LoVo (cell line): ENCODE results near the gene ZNF12.
"Not testable (repeated sequence)": the region's sequence is repeated elsewhere in the genome, so short reads cannot be mapped to it uniquely, and the experiment has no call there.

Source experiments
- DNase-seq: peaks from one replicate; pipeline ENCODE4 v3.0.0-alpha.2; 2016; ENCODE audit warnings: low spot score

The ZNF12 gene

DNA sequence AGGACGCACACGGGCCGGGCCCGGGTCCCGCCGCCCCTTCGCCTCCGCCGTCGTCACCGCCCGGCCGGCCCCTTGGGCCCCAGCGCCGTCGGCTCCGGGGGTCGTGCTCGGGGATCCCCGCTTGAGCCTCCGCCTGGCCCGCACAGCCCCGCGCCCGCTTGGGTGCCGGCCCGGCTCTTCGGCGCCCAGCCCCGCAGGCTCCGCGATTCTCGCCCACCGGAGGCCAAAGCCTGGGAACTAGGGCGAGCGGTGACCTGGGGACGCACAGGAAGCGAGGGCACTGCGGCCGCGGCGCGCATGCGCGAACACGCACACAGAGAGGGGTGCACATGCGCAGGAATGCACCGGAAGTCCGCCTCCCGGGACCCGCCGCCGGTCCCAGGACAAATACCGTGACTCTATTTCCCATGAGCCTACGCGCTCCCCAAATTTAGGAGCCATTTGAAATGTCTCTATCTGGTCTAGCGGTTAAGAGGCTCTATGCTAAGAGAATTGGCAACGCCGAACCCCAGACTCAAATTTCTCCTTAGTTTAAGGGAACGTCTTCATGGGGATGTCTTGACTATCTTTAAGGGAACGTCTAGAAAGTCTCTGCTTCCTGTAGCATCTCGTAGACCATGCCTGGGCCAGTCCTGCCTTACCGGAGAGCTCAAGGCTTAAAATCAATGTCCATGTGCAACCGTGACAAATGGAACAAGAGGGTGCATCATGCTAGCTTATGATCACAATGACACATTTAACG lies at the start of gene ZNF12:
ZNF12 (minus strand) TSS at position 282 of the 742 bp plus-strand sequence. CDS start 1,774 bp downstream, outside the sequence.
- peak; percentile 99 for DNase-seq

- not testable (repeated sequence) for DNase-seq
Measured at GRCh38 chr7:6753964-6754363, 47.2 kb upstream of the ZNF12 start, which contains the start of gene RSPH10B2. Gene RSPH10B2 (plus strand): TSS chr7:6754103. CDS start chr7:6757678, 3,575 bp downstream.

DNA sequence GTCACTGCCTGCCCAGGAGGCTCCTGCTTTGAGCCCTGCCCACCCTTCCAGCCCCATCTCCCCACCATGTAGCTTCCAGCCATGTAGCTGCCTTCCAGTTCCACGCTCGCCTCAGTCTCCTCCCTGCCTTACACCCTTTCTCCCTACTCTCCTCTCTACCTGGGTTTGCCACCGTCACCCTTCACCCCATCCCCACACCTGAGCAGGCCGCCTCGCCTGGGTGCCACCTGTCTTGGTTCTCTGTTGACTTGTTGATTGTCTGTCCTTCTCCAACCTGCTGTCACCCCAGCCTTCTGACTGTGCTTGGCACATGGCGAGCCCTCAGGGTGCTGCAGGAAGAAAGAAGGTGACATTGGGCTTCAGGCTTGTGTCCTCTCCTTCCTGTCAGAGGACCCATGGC lies 43.4 kb upstream of the ZNF12 start:
- not testable (repeated sequence) for DNase-seq

- DNase-seq: not testable (repeated sequence)
Measured at GRCh38 chr7:6749335-6749734, 42.6 kb upstream of the ZNF12 start.

DNA sequence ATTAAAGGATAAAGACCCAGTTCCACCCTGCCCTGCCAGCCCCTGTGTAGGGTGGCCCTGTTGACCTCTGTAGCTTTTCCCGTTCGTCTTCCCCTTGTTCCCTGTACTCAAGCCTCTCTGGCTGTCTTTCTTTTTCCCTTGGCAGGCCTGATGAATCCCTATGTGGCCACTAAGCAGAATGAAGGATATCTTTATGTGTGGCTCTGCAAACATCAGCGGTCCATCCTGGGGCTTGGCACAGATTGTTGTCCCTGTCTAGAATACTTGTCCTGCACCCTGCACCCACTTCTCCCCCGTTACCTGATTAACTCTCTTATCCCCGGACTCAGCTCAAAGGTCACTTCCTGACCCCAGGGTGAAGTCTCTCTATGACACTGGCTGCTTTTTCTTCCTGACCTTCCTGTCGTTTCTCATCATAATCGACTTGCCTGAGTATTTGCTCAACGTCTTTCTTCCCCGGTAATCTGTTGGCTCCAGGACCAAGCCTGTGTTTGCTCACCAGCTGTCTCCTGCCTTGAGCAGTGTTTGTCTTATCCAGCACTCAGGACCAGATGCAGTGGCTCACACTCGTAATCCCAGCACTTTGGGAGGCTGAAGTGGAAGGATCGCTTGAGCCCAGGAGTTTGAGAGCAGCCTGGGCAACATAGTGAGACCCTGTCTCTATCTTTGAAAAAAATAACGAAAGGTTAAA lies 37.8 kb upstream of the ZNF12 start:
- DNase-seq: not testable (repeated sequence)

GRCh38 chr7:6738415-6738814 lies 31.7 kb upstream of the ZNF12 start:
- DNase-seq: not testable (repeated sequence)

DNA sequence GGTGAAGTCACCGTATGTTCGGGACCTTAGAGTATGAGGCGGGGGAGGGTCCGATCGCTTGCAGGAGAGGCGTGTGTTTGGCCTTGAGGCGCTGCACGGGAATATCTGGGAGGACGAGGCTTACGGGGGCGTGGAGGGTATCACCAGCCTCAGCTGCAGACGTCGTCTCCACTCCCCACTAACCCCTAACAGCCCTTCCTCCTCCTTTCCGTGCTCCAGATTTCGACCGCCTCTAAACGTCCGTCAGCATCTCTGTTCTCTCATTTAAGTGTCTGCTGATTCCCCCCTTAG lies 23.5 kb upstream of the ZNF12 start:
- DNase-seq: no peak

DNA sequence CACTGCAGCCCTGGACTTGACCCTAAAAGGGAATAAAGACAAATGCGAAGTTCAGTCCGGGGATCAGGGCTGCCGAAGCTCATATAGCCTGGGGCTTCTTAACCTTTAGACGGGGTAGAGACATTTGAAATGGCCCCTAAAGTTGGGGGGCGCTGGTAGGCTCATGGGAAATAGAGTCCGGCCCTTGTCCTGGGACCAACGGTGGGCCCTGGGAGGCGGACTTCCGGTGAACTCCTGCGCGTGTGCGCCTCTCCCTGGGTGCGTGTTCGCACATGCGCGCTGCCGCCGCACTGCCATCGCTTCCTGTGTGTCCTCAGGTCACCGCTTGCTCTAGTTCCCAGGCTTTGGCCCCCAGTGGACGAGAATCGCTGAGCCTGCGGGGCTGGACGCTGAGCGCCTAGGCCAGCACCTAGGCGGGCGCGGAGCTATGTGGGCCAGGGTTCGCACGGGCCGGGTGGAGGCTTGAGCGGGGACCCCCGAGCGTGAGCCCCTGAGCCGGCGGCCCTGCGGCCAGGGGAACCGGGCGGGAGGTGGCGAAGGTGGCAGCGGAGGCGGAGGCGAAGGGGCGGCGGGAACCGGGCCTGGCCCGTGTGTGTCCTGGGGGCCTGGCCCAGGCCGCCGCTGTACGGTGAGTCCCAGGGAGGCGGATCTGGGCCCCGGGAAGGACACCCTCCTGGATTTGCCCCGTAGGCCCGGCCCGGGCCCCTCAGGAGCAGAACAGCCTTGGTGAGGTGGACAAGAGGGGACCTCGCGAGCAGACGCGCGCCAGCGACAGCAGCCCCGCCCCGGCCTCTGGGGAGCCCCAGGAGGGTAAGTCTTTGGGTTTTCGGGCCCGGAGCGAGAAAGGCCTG lies 23.0 kb upstream of the ZNF12 start:
- peak; percentile 97 for DNase-seq

DNA sequence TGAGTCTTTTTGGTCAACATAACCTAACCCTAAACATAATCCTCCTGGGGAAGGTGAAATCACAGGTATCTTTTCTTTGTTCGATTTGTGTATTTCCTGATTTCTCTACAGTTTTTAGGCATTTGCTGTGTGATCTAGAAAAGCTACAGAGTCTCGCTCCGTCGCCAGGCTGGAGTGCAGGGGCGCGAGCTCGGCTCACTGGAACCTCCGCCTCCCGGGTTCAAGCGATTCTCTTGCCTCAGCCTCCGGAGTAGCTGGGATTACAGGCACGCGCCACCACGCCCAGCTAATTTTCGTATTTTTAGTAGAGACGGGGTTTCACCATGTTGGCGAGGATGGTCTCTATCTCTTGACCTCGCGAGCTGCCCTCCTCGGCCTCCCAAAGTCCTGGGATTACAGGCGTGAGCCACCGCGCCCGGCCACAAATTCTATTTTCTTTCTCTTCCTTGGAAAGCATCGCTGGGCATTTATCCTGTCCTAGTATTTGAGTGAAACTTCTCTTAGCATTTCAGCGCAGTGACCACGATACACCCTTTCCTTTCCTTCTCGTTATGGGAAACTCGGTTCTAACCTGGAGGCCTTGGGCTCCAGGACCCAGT lies 22.2 kb upstream of the ZNF12 start:
- DNase-seq: not testable (repeated sequence)

DNA sequence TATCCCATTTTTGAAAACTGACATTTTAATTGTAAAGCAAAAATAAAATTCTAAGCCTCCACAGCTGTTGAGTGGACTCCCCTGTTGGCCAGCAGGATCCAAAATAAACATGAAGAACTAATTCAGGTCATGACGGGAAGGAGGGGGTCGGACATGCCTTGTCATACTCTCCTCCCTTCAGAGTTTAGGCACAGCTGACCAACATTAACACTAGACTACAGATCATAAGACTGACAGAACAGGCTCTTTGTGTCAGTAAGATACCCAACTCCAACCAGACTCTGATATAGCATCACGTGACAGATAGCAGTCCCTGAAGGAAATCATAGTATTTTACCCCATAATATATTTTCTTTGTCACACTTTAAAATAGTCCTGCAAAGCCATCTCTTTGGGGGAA lies 20.9 kb upstream of the ZNF12 start:
- no peak for DNase-seq

DNA sequence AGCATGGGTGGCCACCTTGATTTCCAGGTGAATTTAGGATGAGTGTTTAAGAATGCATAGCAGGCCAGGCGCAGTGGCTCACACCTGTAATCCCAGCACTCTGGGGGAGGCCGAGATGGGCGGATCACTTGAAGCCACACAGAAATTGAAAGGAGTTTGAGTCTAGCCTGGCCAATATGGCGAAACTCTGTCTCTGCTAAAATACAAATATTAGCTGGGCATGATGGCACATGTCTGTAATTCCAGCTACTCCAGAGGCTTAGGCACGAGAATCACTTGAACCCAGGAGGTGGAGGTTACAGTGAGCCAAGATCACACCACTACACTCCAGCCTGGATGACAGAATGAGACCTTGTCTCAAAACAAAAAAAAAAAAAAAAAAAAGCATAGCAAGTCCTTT lies 19.6 kb upstream of the ZNF12 start:
- not testable (repeated sequence) for DNase-seq

GRCh38 chr7:6725003-6725402 lies 18.3 kb upstream of the ZNF12 start:
- DNase-seq: no peak

GRCh38 chr7:6724351-6724750 lies 17.6 kb upstream of the ZNF12 start:
- DNase-seq: not testable (repeated sequence)

DNA sequence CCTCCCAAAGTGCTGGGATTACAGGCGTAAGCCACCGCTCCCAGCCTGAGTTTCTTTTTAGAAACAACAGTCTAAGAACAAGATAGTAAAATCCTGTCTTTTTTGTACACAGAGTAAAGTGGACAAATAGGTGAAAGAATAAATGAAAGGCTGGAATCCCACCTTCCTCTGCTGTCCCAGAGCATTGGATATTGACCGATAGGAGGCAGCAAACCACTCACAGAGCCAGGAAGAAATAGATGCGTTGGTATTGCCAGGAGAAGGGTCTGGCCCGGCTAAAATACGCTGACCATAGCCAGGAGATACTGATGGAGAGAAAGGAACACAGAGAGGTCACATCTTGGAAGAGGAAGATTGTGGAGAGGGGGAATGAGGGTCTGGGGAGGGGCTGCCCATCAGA lies 11.4 kb upstream of the ZNF12 start:
- no peak for DNase-seq

GRCh38 chr7:6715898-6716297 lies 9.2 kb upstream of the ZNF12 start:
- not testable (repeated sequence) for DNase-seq

GRCh38 chr7:6714360-6714759 lies 7.6 kb upstream of the ZNF12 start:
- no peak for DNase-seq

- DNase-seq: no peak
Measured at GRCh38 chr7:6709808-6710207, 3.1 kb upstream of the ZNF12 start.

DNA sequence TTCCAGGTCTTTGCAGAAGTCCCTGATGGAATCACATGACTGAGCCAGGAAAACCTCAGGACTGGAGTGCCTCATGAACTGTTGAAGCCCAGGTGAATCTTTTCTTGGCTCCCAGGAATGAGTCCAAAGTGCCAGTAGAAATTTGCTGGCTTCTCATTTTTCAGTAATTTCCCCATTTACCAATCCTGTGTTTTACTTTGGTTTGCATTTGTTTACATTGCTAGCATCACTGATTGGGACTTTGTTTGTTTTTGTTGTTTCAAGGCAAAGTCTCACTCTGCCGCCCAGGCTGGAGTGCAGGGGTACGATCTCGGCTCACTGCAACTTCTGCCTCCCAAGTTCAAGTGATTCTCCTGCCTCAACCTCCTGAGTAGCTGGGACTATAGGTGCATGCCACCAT lies 1.6 kb upstream of the ZNF12 start:
- DNase-seq: no peak

- DNase-seq: peak; percentile 11
Measured at GRCh38 chr7:6705959-6706665, 635 bp downstream of the ZNF12 start.

- no peak for DNase-seq
Measured at GRCh38 chr7:6701860-6702259, 4.9 kb downstream of the ZNF12 start.

DNA sequence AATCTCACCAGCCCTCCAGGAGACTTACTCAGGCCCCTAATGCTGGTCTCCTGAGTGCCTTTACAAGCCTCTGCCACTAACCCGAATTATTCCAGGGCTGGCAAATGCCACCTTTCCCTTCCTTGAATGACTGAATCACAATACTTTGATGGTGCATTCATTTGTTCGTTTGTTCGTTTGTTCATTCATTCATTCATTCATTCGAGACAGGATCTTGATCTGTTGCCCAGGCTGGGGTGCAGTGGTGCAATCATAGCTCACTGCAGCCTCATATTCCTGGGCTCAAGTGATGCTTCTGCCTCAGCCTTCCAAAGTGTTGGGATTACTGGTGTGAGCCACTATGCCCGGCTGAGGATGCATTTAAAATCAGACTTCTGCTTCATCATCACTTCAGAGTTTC lies 6.0 kb downstream of the ZNF12 start:
- DNase-seq: no peak
